Activated CD8-positive, alpha-beta memory T cell treated with anti-CD3 and anti-CD28 coated beads, Interleukin-2, amount 10 ng/mL, durations not matched to agents 7 days and 5 days (primary cell): ENCODE measurements around the gene POLR2E. TPM values are rescaled to one million over a fixed set of nuclear protein-coding genes. Genes with fewer than 3 reads are reported as not detected.

ENCODE experiments used
- ATAC-seq: fragments of 150-1000 bp; cut with Tn5 transposase; one replicate; pipeline ENCODE4 v1.10.0; 2021; ENCODE audit warnings: moderate library complexity
- CTCF ChIA-PET: fragments of 350-600 bp; sonication (Branson Sonifier 250); formaldehyde crosslinking; loops from one replicate; lab custom pipeline; 2021; ENCODE audit warnings: antibody characterized with exemption; lab: Charles Lee
- DNase-seq: peaks from one replicate; pipeline ENCODE4 v3.0.0-alpha.2; 2020
- H3K27ac Mint-ChIP-seq: one replicate; pipeline ENCODE4 v1.8.0; 2021; ENCODE audit warnings: mild to moderate bottlenecking, mixed read lengths
- H3K27me3 Mint-ChIP-seq: one replicate; pipeline ENCODE4 v1.8.0; 2021; ENCODE audit warnings: mixed read lengths
- H3K36me3 Mint-ChIP-seq: one replicate; pipeline ENCODE4 v1.8.0; 2021; ENCODE audit warnings: mild to moderate bottlenecking, mixed read lengths
- H3K4me1 Mint-ChIP-seq: one replicate; pipeline ENCODE4 v1.8.0; 2021; ENCODE audit warnings: mixed read lengths
- H3K4me3 Mint-ChIP-seq: one replicate; pipeline ENCODE4 v1.8.0; 2021; ENCODE audit warnings: mild to moderate bottlenecking, moderate library complexity, mixed read lengths
- H3K9me3 Mint-ChIP-seq: one replicate; pipeline ENCODE4 v1.8.0; 2022; ENCODE audit warnings: low read depth, mixed read lengths
- total RNA-seq, 2 experiments: library from RNA; stranded (reverse); gene quantifications; one replicate each; pipeline ENCODE4 v1.2.3, GENCODE V29; 2021

Gene POLR2E
- total RNA-seq, 2 experiments from 2014 or later, result 173 to 206 TPM

DNA sequence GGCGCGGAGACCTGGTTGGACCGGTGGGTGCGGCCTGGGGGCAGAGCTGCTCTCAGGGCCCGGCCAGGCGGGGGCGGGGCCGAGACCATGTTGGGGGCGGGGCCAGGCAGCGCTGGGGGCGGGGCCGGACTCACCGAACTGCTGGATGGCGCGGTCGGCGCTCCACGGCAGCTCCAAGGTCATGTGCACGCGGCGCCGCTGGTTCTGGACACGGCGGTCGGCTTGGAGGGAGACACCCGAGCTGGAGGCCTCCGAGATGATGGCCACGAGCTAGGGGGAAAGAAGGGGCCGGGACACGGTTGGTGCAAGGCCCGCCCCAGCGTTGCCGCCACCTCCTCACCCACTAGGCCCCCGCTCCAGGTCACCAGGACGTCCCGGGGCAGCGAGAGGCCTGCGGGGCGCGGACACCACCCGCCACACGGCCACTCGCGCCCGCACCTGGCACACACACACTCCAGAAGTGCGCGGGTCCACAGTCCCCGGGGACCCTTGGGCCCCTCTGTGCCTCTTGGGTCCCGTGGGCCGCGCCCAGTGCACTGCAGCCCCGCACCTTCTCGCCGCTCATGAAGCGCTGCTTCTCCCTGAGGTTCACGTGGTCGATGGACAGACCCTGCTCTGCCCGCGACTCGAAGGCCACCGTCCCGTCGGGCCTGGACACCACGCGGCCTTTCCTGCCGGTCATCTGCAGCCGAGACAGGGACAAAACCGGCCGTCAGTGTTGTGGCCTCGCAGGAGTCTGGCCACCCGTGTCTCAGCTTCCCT is 17.3 kb upstream of the POLR2E start:
- CTCF ChIA-PET, result interaction anchor here (0.6 to 3.7 kb wide), 14 partner anchors 9 to 132 kb away, joined by 3 to 52 read pairs (median 6); partner anchors contain the start of genes ABCA7, GPX4 and STK11
- peaks cover 3% of the 10 kb centered on the region for H3K4me1 Mint-ChIP-seq
- H3K27me3 Mint-ChIP-seq, result no peaks in the 10 kb centered on the region
- no peak overlapping the region for H3K27ac Mint-ChIP-seq
- peaks cover 3% of the 10 kb centered on the region for H3K36me3 Mint-ChIP-seq
- H3K4me3 Mint-ChIP-seq, result no peak overlapping the region
- DNase-seq (no peak), ATAC-seq (no peak)
- H3K9me3 Mint-ChIP-seq, result no peaks in the 10 kb centered on the region

DNA sequence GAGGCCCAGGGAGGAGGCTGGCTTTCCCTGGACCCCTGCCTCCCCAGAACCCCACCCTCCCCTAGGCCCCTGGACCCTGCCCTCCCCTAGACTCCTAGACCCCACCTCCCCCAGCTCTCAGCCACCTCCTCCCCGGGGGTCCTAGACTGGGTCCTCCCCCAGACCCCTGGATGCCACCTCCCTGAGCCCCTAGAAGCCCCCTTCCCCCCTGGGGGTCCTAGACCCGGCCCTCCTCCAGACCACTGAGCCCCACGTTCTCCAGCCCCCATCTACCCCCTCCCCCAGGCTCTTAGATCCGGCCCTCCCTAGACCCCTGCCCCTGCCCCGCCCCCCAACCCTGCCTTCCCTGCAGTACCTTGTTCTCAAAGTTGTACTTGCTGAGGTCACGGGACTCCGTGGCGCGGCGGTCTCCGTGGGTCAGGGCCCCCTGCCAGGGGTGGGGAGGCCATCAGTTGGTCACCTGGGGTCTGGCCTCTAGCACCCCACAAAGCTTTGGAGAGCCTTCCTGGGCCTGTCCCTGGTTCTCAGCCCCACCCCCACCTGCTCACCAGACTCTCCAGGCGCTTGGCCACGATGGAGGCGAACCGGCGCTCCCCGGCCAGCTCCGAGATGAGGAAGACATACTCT is 16.6 kb upstream of the POLR2E start:
- H3K36me3 Mint-ChIP-seq, result peaks cover 3% of the 10 kb centered on the region
- H3K27me3 Mint-ChIP-seq, result no peaks in the 10 kb centered on the region
- peaks cover 3% of the 10 kb centered on the region for H3K4me1 Mint-ChIP-seq
- no peak for ATAC-seq
- H3K9me3 Mint-ChIP-seq, result no peaks in the 10 kb centered on the region
- no peak for DNase-seq
- no peak overlapping the region for H3K27ac Mint-ChIP-seq
- no peak overlapping the region for H3K4me3 Mint-ChIP-seq
- CTCF ChIA-PET, result interaction anchor here (1.9 to 3.7 kb wide), 3 partner anchors 21 to 132 kb away, joined by 7 to 52 read pairs (median 38); no protein-coding TSS in a partner anchor

GRCh38 chr19:1110809-1111640 is 15.8 kb upstream of the POLR2E start:
- Mint-ChIP-seq H3K4me1 (peaks cover 3% of the 10 kb centered on the region), H3K4me3 (no peak overlapping the region), H3K9me3 (no peaks in the 10 kb centered on the region), H3K36me3 (peaks cover 3% of the 10 kb centered on the region), H3K27me3 (no peaks in the 10 kb centered on the region), H3K27ac (no peak overlapping the region)
- ATAC-seq (no peak), DNase-seq (no peak)
- CTCF ChIA-PET, result interaction anchor here (3.7 kb wide), 1 partner anchor 82 kb away, joined by 52 read pairs; no protein-coding TSS in a partner anchor

GRCh38 chr19:1109697-1110671 is 14.8 kb upstream of the POLR2E start:
- Mint-ChIP-seq H3K4me1 (peaks cover 6% of the 10 kb centered on the region), H3K36me3 (peaks cover 3% of the 10 kb centered on the region), H3K27me3 (no peaks in the 10 kb centered on the region), H3K9me3 (no peaks in the 10 kb centered on the region), H3K4me3 (no peak overlapping the region), H3K27ac (no peak overlapping the region)
- no peak for ATAC-seq
- DNase-seq, result no peak
- CTCF ChIA-PET, result no interaction called here

GRCh38 chr19:1109032-1109551 is 13.9 kb upstream of the POLR2E start:
- Mint-ChIP-seq H3K36me3 (peaks cover 3% of the 10 kb centered on the region), H3K9me3 (no peaks in the 10 kb centered on the region), H3K4me3 (no peak overlapping the region), H3K27ac (no peak overlapping the region), H3K4me1 (peaks cover 7% of the 10 kb centered on the region), H3K27me3 (no peaks in the 10 kb centered on the region)
- CTCF ChIA-PET, result no interaction called here
- ATAC-seq (no peak), DNase-seq (no peak)

GRCh38 chr19:1108291-1109031 is 13.3 kb upstream of the POLR2E start:
- ATAC-seq (no peak), DNase-seq (no peak)
- no peak overlapping the region for H3K4me3 Mint-ChIP-seq
- H3K9me3 Mint-ChIP-seq, result no peaks in the 10 kb centered on the region
- H3K27ac Mint-ChIP-seq, result no peak overlapping the region
- CTCF ChIA-PET, result no interaction called here
- H3K4me1 Mint-ChIP-seq, result peaks cover 9% of the 10 kb centered on the region
- no peaks in the 10 kb centered on the region for H3K27me3 Mint-ChIP-seq
- H3K36me3 Mint-ChIP-seq, result peaks cover 3% of the 10 kb centered on the region

DNA sequence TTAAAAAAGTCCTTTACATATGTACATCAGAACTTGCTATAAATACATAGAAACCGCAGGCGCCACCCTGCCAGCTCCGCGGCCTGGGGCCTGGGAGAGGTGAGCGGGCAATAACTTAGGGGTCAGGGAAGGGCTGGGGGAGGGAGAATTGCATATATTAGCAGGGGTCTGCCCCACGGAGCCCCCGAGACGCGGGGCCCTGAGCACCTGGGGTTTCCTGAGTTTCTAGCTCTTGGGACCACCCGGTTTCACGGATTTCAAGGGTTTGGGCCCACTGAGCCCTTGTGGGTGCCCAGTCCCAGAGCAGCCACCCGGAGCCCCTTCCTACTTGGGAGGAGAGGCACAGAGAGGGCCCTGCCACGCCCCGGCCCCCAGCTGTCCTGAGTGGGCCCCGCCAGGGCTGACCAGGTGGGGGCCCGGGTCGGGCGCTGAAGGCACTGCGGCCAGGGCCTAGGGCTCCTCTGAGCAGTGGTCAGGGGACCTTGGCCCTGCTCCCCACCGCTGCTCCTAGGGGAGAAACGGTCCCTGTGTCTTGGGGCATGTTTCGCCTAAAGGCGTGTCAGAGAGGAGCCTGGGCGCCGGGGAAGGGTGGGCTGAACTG is 12.6 kb upstream of the POLR2E start:
- H3K4me3 Mint-ChIP-seq, result no peak overlapping the region
- ATAC-seq (no peak), DNase-seq (no peak)
- no peak overlapping the region for H3K27ac Mint-ChIP-seq
- H3K27me3 Mint-ChIP-seq, result no peaks in the 10 kb centered on the region
- peaks cover 13% of the 10 kb centered on the region for H3K4me1 Mint-ChIP-seq
- H3K9me3 Mint-ChIP-seq, result no peaks in the 10 kb centered on the region
- CTCF ChIA-PET, result no interaction called here
- peaks cover 3% of the 10 kb centered on the region for H3K36me3 Mint-ChIP-seq

DNA sequence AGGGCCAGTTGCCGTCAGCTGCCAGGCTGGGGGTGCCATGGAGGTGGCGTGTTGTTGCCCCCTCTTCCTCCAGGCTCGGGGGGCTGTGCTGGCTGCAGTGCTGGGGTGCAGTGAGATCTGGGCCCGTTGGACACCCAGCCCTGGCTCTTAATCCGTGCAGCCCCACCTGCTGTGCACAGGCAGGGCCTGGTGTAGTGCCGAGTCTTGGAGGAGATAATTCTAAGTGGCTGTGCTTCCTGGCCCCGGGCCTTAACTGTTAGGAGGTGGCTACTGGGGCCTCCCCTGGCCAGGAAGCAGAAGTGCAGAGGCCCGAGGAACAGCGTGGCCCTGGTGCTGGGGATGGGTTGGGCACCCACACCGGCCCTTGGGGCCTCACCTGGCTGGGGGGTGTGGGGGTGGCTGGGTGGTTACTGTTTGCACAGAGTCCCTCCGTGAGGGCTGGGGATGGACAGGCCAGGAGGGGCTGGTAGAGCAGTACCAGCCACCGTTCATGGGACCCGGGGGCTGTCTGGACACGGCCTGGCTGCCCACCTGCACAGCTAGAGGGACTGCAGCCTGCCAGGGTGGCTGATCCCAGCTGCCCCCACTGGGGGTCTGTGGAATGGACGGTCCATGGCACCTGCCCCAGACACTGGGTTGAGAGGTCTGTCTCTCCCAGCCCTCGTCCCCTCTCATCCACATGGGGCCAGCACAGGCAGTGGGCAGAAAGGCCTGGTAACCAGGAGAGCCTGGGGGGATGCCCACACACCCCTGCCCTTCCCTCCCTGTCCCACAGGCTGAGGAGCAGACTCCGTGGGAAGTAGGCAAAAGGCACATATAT is 11.9 kb upstream of the POLR2E start:
- no peak for DNase-seq
- Mint-ChIP-seq H3K27ac (no peak overlapping the region), H3K27me3 (no peaks in the 10 kb centered on the region), H3K4me3 (no peak overlapping the region), H3K9me3 (no peaks in the 10 kb centered on the region), H3K36me3 (peaks cover 3% of the 10 kb centered on the region), H3K4me1 (peaks cover 19% of the 10 kb centered on the region)
- no peak for ATAC-seq
- CTCF ChIA-PET, result no interaction called here

- DNase-seq (no peak), ATAC-seq (no peak)
- H3K27ac Mint-ChIP-seq, result no peak overlapping the region
- H3K4me1 Mint-ChIP-seq, result peaks cover 26% of the 10 kb centered on the region
- H3K27me3 Mint-ChIP-seq, result no peaks in the 10 kb centered on the region
- no peaks in the 10 kb centered on the region for H3K9me3 Mint-ChIP-seq
- peaks cover 3% of the 10 kb centered on the region for H3K36me3 Mint-ChIP-seq
- CTCF ChIA-PET, result interaction anchor here (0.9 kb wide), 1 partner anchor 26 kb away, joined by 3 read pairs; no protein-coding TSS in a partner anchor
- H3K4me3 Mint-ChIP-seq, result peak overlapping the region; percentile 70
These were observed 11.0 kb upstream of the POLR2E start for GRCh38 chr19:1105873-1106840.
